GM21526 (cell line): ENCODE measurements around the gene F2RL2.

Source experiments
- ATAC-seq: cut with Tn5 transposase; IDR thresholded peaks from one replicate; pipeline ENCODE4 v1.9.1; 2021; ENCODE audit warnings: moderate library complexity; ENCODE audit not compliant: unreplicated experiment, low FRiP score

F2RL2 gene, protein sequence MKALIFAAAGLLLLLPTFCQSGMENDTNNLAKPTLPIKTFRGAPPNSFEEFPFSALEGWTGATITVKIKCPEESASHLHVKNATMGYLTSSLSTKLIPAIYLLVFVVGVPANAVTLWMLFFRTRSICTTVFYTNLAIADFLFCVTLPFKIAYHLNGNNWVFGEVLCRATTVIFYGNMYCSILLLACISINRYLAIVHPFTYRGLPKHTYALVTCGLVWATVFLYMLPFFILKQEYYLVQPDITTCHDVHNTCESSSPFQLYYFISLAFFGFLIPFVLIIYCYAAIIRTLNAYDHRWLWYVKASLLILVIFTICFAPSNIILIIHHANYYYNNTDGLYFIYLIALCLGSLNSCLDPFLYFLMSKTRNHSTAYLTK

DNA sequence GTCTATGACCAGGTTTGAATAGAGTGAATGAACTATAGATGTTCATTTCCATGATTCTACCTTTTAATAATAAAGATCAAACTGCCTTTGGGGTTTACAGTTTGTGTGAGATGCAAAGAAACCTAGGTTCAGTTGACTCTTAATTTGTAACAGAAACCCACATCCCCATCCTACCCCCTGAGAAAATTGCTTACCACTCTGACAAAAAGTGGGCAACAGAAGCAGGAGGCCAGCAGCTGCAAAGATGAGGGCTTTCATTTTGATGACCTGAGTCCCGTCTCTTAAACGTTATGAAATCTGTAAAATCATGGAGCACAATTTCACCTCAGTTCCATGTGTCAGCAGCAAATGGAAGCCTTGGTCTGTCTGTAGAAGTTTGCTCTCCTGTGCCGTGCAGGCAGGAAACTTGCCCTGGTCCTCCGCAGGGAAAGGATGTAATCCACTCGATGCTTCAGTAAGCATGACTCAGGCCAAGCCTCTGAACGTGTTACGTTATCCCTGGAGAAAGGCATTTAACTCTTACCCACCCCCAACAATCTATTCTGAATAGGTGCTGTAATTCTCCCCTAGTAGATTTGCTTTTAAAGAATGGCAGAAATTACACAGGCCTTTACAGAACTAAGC is at the start of gene F2RL2:
Gene F2RL2, minus strand, starts transcription at position 431 of the 624 bp plus-strand sequence. Its CDS starts 173 bp downstream, at position 258.
- no peak for ATAC-seq

DNA sequence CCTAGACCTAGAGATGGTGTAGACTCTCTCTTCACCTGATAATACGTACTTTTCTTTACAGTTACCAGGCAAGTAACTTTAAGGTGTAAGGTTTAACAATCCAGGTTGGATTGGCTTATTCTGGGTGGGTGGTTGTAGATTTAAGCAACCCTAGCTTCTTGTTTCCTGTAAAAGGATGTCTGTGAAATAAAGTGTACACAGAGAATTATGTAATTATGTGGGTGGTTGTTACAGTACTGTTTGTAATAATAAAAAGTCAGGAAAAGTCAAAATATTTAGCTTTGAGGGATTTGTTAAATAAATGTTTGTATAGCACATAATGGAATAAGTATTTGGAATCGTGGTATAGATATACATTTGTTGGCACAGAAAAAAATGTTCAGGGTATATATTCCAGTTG is 49.0 kb upstream of the F2RL2 start:
- no peak for ATAC-seq

GRCh38 chr5:76670508-76670907 is 47.3 kb upstream of the F2RL2 start:
- no peak for ATAC-seq

DNA sequence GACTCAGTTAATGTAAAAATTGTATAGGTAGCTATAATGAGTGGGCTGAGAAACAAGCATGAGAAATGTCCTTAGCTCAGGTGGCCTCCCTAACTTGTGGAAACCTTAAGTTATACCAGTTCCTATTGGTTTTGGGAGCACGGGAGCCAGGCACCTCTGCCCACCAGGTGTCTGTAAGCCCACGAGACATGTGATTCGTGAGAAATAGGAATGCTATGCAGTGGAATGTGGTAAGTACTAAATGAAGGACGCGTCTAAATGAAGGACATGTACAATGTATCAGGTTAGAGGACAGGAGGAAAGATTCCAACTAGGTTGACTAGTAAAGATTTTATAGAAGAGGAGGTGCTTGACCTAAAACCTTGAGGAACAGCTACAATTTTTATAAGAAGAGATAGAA is 46.0 kb upstream of the F2RL2 start:
- ATAC-seq: no peak

GRCh38 chr5:76667495-76667894 is 44.3 kb upstream of the F2RL2 start:
- ATAC-seq: no peak

- no peak for ATAC-seq
Observed at GRCh38 chr5:76664079-76664478, 40.9 kb upstream of the F2RL2 start.

DNA sequence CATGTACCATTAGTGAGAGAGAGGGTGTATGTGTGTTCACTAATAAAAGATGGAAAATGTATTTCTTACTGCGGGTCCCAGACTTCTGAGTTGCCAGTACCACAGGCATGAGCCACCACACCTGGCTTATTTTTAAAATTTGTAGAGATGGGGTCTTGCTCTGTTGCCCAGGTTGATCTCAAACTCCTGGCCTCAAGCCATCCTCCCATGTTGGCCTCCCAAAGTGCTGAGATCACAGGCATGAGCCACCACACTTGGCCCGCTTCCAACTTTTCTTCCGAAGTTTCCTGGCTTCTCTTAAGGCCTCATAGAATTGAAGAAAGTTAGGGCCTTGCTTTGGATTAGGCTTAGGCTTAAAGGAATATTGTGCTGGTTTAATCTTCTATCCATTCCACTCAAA is 40.4 kb upstream of the F2RL2 start:
- ATAC-seq: no peak

DNA sequence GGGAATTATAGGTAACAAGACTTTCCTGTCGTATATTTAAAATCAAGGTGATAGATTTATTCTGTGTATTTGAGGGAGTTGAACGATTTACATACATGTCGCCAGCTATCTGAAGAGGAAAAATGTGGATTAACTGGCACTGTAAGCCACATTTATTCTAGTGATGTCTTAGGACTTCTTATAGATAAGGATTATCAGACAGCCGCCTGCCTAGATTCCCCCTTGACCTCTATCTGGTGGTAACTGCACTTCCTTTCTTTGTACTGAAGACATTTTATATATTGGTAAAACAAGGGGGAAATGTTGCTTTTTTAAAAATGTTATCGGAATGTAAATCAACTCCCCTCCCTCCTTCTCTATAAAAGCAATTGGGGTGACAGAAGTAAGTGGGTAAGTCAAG is 39.3 kb upstream of the F2RL2 start:
- no peak for ATAC-seq

- ATAC-seq: no peak
Observed at GRCh38 chr5:76660360-76660759, 37.2 kb upstream of the F2RL2 start.

DNA sequence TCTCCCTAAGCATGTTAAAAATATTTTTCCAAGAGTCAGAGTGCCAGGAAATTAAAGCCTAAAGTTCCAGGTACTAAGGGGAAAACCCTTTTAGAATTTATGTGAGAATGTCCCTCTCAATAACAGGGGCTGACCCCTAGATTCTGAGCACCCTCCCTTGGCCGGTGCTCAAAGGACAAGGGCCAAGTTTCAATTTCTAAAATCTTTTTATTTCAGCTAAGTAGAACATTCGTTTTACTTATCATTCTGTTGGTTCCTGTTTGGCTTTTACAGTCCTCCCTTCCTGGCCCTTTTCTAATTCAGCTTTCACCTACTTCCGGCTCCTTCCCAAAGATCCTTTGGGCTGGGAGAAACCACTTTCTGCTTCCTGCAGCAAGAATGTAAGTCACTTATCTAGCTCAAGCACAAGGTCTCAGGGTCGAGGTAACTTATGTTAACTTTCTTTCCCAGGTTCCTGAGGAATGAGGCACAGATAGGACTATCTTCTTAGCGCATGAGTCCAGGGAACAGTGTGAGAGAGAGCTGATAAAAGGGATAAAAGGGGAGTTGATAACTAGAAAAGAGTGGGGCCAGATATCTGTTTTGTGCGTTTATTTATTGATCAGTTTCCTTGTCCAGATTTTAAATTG is 34.6 kb upstream of the F2RL2 start:
- no peak for ATAC-seq

- no peak for ATAC-seq
Observed at GRCh38 chr5:76657091-76657490, 33.9 kb upstream of the F2RL2 start.

DNA sequence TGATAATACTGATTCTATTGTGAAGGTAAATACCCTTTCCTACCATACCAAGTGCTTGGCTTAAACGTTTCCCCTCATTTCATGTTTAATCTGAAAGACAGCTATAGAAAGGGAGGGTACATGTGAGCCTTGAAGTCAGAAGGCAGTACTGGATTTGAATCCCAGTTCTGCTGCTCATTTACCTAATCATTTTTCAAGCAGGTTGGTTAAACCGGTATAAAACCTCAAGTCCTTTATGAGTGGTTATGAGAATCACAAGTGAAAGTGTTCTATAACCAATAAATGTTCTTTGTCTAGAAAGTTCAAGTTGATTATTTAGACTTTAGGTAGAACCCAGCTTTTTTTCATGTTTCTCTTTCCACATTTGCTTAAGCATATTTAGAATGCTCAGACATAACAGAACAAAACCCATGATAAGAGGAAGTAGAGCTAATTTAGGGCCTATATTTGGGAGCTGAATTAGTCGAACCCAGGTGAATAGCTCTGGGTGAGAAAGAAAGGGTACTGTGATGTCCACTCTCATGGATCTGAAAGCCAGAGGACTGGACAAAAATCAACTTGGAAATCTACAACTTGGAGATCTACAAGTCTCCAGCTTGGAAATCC is 29.7 kb upstream of the F2RL2 start:
- ATAC-seq: no peak

DNA sequence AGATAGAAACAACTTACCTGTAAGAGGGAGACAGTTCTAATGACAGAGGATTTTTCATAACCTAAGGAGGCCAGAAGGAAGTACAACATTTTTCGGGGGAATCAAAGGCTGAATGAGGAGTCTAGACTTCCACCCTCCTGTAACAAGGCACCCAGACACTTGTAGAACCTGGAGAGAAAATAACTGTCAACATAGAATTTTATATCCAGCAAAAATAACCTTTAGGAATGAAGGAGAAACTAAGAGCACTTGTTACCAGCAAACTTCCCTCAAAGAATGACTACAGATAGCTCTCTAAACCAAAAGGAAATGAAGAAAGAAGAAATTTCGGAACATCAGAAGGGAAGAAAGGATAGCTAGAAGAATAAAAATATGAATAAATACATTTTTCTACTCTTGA is 25.9 kb upstream of the F2RL2 start:
- ATAC-seq: no peak

GRCh38 chr5:76643371-76643770 is 20.2 kb upstream of the F2RL2 start:
- ATAC-seq: no peak

DNA sequence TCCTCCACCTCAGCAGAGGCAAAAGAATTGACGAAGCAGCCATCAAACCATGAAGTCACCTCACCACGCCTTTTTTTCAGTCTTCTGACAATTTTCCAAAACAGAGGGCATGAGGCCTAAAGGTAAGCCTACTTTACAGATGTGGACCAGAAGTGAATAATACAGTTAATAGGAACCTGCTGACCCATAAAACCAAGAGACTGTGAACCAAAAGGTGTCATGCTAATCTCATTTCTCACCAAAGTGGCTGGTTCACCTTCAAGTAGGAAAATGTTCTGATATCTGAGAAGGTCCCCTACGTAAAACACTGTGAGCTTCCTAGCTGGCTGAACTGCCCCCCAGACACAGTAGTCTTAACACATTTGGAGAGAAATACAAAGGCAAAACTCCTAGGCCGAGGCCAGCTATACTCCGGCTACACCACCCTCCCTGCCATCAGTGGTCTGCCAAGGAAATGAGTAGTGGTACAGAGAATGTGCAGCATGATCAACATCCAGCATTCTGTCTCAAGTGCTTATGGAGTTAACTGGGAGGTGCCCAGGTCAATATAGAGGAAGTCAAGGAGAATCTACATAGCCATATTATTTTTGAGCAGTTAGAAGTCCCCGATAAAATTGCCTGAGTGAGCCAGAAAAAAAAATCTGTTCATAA is 19.3 kb upstream of the F2RL2 start:
- no peak for ATAC-seq

GRCh38 chr5:76641514-76642120 is 18.4 kb upstream of the F2RL2 start:
- no peak for ATAC-seq

GRCh38 chr5:76638479-76638878 is 15.3 kb upstream of the F2RL2 start:
- no peak for ATAC-seq

DNA sequence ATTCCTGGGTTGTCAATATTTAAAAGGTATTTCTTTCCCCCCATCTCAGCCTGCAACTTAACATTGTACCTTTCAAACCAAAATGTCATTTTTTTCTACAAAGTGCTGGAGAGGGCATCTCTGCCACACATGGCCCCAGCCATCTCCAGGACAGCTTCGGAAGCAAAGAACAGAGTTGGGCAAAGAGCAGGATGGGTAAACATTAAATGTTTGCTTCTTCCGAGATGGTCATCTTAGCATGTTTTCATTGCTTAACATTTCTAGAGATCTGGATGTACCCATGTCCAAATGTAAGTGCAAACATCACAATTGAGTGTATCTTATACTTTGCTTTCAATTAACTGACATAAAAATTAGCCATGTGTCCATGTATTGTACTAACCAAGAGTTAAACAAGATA is 14.3 kb upstream of the F2RL2 start:
- no peak for ATAC-seq

DNA sequence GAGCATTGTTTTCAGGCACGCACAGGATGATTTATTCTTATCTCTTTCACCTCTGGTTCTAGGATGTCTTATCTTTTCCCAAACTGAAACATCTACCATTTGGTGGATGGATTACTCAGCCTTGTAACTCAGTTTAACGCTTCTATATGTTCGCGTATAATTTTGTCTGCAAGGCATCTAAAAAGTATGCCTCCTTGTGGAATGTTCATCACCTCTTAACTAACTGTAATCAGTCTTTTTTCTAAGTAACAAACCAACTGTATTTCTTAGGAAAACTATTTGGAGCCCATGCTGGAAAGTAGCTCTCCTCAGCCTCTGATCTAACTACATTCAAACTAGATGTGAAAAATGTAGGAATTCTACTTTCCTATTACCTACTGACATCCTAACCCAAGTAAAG is 11.5 kb upstream of the F2RL2 start:
- no peak for ATAC-seq

DNA sequence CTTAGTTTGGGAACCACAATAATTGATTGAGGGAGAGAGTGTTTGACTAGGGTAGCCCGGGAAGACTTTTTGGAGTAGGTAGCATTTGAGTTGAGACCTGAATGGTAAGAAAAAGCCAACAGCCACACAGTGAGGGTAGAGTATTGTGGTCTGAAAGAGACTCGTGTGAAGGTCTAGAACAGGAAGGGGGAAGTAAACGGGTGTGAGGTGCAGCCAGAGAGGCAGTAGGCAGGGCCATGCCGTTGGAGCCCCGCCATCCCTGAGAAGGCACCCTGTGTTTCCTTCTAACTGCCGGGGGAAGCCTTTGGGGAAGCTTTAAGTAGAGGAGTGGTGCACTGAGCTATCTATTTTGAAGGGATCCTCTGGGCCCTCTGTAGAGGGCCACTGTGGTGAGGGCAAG is 3.5 kb upstream of the F2RL2 start:
- no peak for ATAC-seq
